ENCODE measurements around the gene OTUD3.

GRCh38 chr1:19942088-19942487 lies 59.9 kb downstream of the OTUD3 start:
- TF ChIP-seq POLR2A (IDR thresholded peaks at IDR 0.05; ENCODE audit: low read depth, low read length) (no peak), TAF1 (IDR thresholded peaks at IDR 0.05; ENCODE audit: borderline replicate concordance, low read depth, low read length) (no peak), POLR2AphosphoS5 (IDR thresholded peaks at IDR 0.05; ENCODE audit: low read depth, low read length) (no peak)
